Measurements from ENCODE around the gene RHOH. TPM values are rescaled to one million over a fixed set of nuclear protein-coding genes. Genes with fewer than 3 reads are reported as not detected.

The RHOH gene
- polyA plus RNA-seq, 1 donor (not counting 4 experiments of a cell fraction or from before 2014, with no cell fraction given), result 0.04 TPM

- peak overlapping the region in 1 of 3 experiments; percentile 22 for H3K4me3 ChIP-seq (ENCODE audit: control insufficient read depth in 2 of 3, extremely low read depth in 1 of 3, insufficient read depth in 2 of 3, low read depth in 1 of 3, low read length in 3 of 3)
Observed at GRCh38 chr4:40183615-40184411, 13.0 kb upstream of the RHOH start.

GRCh38 chr4:40185830-40186664 is 10.8 kb upstream of the RHOH start:
- no peaks in the 10 kb centered on the region for H3K36me3 ChIP-seq (ENCODE audit: control insufficient read depth in 2 of 2, extremely low read depth in 1 of 2, insufficient read depth in 2 of 2, low read length in 2 of 2)
- H3K9me3 ChIP-seq (ENCODE audit: control insufficient read depth, low read depth, low read length), result no peaks in the 10 kb centered on the region
- TF ChIP-seq EZH2 (IDR thresholded peaks at IDR 0.05; ENCODE audit: low read length) (no peak), CTCF (optimal IDR thresholded peaks at IDR 0.05 in 1 of 3, IDR thresholded peaks at IDR 0.05 in 1 of 3, conservative IDR thresholded peaks at IDR 0.05 in 1 of 3; ENCODE audit: extremely low read depth in 1 of 3, insufficient read depth in 2 of 3, low read length in 3 of 3) (no peak)
- H3K9me1 ChIP-seq (ENCODE audit: control insufficient read depth, extremely low read depth, insufficient read depth, low read length), result no peaks in the 10 kb centered on the region
- DNase-seq (ENCODE audit: low read depth, low spot score), result no peak
- H3K4me1 ChIP-seq (ENCODE audit: control insufficient read depth, extremely low read depth, insufficient read depth, low read length), result peaks cover 34% of the 10 kb centered on the region
- H4K20me1 ChIP-seq (ENCODE audit: control insufficient read depth, extremely low read depth, insufficient read depth, low read length), result no peaks in the 10 kb centered on the region
- H3K27ac ChIP-seq (ENCODE audit: control insufficient read depth, insufficient read depth, low read length), result peak overlapping the region; percentile 96
- H3K4me3 ChIP-seq (ENCODE audit: control insufficient read depth in 2 of 3, extremely low read depth in 1 of 3, insufficient read depth in 2 of 3, low read depth in 1 of 3, low read length in 3 of 3), result no peak overlapping the region
- no peaks in the 10 kb centered on the region for H3K79me2 ChIP-seq (ENCODE audit: control insufficient read depth, insufficient read depth, low read length)
- peak overlapping the region; percentile 25 for H3K9ac ChIP-seq (ENCODE audit: control insufficient read depth, extremely low read depth, insufficient read depth, low read length)
- dilution Hi-C loops (cut with MboI; ENCODE audit: extremely low pct_ligation_motif_present, low sequenced_read_pairs), result no loop called here
- H2AFZ ChIP-seq (ENCODE audit: control insufficient read depth, low read length), result peak overlapping the region; percentile 62
- H3K27me3 ChIP-seq (ENCODE audit: control insufficient read depth, extremely low read depth, insufficient read depth, low read length), result no peaks in the 10 kb centered on the region
- H3K4me2 ChIP-seq (ENCODE audit: control insufficient read depth, extremely low read depth, insufficient read depth, low read depth, low read length), result peak overlapping the region; percentile 20
- FAIRE-seq, result peak; percentile 48

More at GRCh38 chr4:40183615-40184411, 13.0 kb upstream of the RHOH start:
- no peaks in the 10 kb centered on the region for H3K27me3 ChIP-seq (ENCODE audit: control insufficient read depth, extremely low read depth, insufficient read depth, low read length)
- H3K4me1 ChIP-seq (ENCODE audit: control insufficient read depth, extremely low read depth, insufficient read depth, low read length), result peaks cover 49% of the 10 kb centered on the region
- no peaks in the 10 kb centered on the region for H3K36me3 ChIP-seq (ENCODE audit: control insufficient read depth in 2 of 2, extremely low read depth in 1 of 2, insufficient read depth in 2 of 2, low read length in 2 of 2)
- peak overlapping the region; percentile 65 for H3K9ac ChIP-seq (ENCODE audit: control insufficient read depth, extremely low read depth, insufficient read depth, low read length)
- dilution Hi-C loops (cut with MboI; ENCODE audit: extremely low pct_ligation_motif_present, low sequenced_read_pairs), result no loop called here
- peak overlapping the region; percentile 66 for H3K4me2 ChIP-seq (ENCODE audit: control insufficient read depth, extremely low read depth, insufficient read depth, low read depth, low read length)
- no peak for DNase-seq (ENCODE audit: low read depth, low spot score)
- no peak for TF ChIP-seq CTCF (optimal IDR thresholded peaks at IDR 0.05 in 1 of 3, IDR thresholded peaks at IDR 0.05 in 1 of 3, conservative IDR thresholded peaks at IDR 0.05 in 1 of 3; ENCODE audit: extremely low read depth in 1 of 3, insufficient read depth in 2 of 3, low read length in 3 of 3)
- no peak for TF ChIP-seq EZH2 (IDR thresholded peaks at IDR 0.05; ENCODE audit: low read length)
- H3K9me1 ChIP-seq (ENCODE audit: control insufficient read depth, extremely low read depth, insufficient read depth, low read length), result no peaks in the 10 kb centered on the region
- peak; percentile 90 for FAIRE-seq
- H3K27ac ChIP-seq (ENCODE audit: control insufficient read depth, insufficient read depth, low read length), result peak overlapping the region; percentile 96
- H3K79me2 ChIP-seq (ENCODE audit: control insufficient read depth, insufficient read depth, low read length), result no peaks in the 10 kb centered on the region
- no peaks in the 10 kb centered on the region for H3K9me3 ChIP-seq (ENCODE audit: control insufficient read depth, low read depth, low read length)
- no peaks in the 10 kb centered on the region for H4K20me1 ChIP-seq (ENCODE audit: control insufficient read depth, extremely low read depth, insufficient read depth, low read length)
- peak overlapping the region; percentile 45 for H2AFZ ChIP-seq (ENCODE audit: control insufficient read depth, low read length)

Data from keratinocyte (primary cell).